OCI-LY7 (cell line): ENCODE data around the gene AMBP. TPM values are rescaled to one million over a fixed set of nuclear protein-coding genes. Genes with fewer than 3 reads are reported as not detected.

Experiments
- BruUV-seq: library from RNA; stranded (reverse); fragments of 400-500 nt; replicated peaks from 2 replicates; lab custom pipeline; 2021; lab: Mats Ljungman, UMichigan
- CTCF ChIA-PET: fragments of 300-600 bp; sonication (Branson Sonifier 250); formaldehyde crosslinking; loops from one replicate; lab custom pipeline; 2022; ENCODE audit warnings: antibody characterized with exemption; ENCODE audit not compliant: unreplicated experiment; lab: Charles Lee
- POLR2A ChIA-PET: fragments of 300-600 bp; sonication (Branson Sonifier 250); formaldehyde crosslinking; loops from one replicate; lab custom pipeline; 2022; ENCODE audit warnings: antibody characterized with exemption; lab: Charles Lee
- DNase-seq: peaks from one replicate; pipeline ENCODE4 v3.0.0-alpha.2; 2015; ENCODE audit warnings: low spot score
- H2AFZ ChIP-seq: fragments of 200-600 bp; sonication (generic), shearing (Covaris generic); 2 replicates; pipeline ENCODE4 v1.6.1; 2014; ENCODE audit warnings: mild to moderate bottlenecking, antibody characterized with exemption, low read length, moderate library complexity
- H3K27ac ChIP-seq: fragments of 200-600 bp; sonication (generic); 2 replicates; pipeline ENCODE4 v1.5.1; 2014; ENCODE audit warnings: mixed run types, low read depth, mild to moderate bottlenecking, moderate library complexity, low read length, inconsistent platforms; ENCODE audit not compliant: poor library complexity, severe bottlenecking
- H3K36me3 ChIP-seq: fragments of 200-600 bp; sonication (generic); 2 replicates; pipeline ENCODE4 v1.6.1; 2014; ENCODE audit warnings: mild to moderate bottlenecking, antibody characterized with exemption, low read length, moderate library complexity, mixed read lengths; ENCODE audit not compliant: insufficient read depth
- H3K4me1 ChIP-seq: fragments of 200-600 bp; sonication (generic); 2 replicates; pipeline ENCODE4 v1.5.1; 2014; ENCODE audit warnings: mild to moderate bottlenecking, low read length; ENCODE audit not compliant: insufficient read depth, poor library complexity, severe bottlenecking
- H3K4me2 ChIP-seq: fragments of 200-600 bp; sonication (generic); 2 replicates; pipeline ENCODE4 v1.6.1; 2014; ENCODE audit warnings: mild to moderate bottlenecking, low read length
- H3K4me3 ChIP-seq: fragments of 200-600 bp; sonication (generic); 2 replicates; pipeline ENCODE4 v1.5.1; 2014; ENCODE audit warnings: mild to moderate bottlenecking, low read depth, low read length; ENCODE audit not compliant: poor library complexity, severe bottlenecking
- H3K79me2 ChIP-seq: fragments of 200-600 bp; sonication (generic); 2 replicates; pipeline ENCODE4 v1.6.1; 2016; ENCODE audit warnings: low read depth, mild to moderate bottlenecking, low read length, moderate library complexity, mixed read lengths; ENCODE audit not compliant: insufficient read depth
- H3K9me2 ChIP-seq: fragments of 200-600 bp; sonication (generic); 2 replicates; pipeline ENCODE4 v1.6.1; 2016; ENCODE audit warnings: mild to moderate bottlenecking, low read length, mixed read lengths; ENCODE audit not compliant: insufficient read depth
- H3K9me3 ChIP-seq: fragments of 200-600 bp; sonication (generic); 2 replicates; pipeline ENCODE4 v1.6.1; 2014; ENCODE audit warnings: mild to moderate bottlenecking, mixed run types, low read length, mixed read lengths
- H4K20me1 ChIP-seq: fragments of 200-600 bp; sonication (generic); 2 replicates; pipeline ENCODE4 v1.6.1; 2014; ENCODE audit warnings: mild to moderate bottlenecking, antibody characterized with exemption, low read length, moderate library complexity, mixed read lengths; ENCODE audit not compliant: insufficient read depth
- EZH2phosphoT487 ChIP-seq: fragments of 200-600 bp; sonication (generic); IDR thresholded peaks from 2 replicates; pipeline ENCODE4 v1.6.1; 2018; ENCODE audit warnings: low read depth, borderline replicate concordance, mild to moderate bottlenecking, mixed run types, antibody characterized with exemption, low read length, moderate library complexity, mixed read lengths
- intact Hi-C: fragments of 100-400 bp; cut with micrococcal nuclease; formaldehyde crosslinking; loops from one replicate; pipeline ENCODE4 v1.10.0; 2022; ENCODE audit not compliant: unreplicated experiment
- total RNA-seq, 2 experiments: library from RNA; depleted of rRNA in 1 of 2; stranded (reverse); fragments of >200 nt in 1 of 2; shearing (Covaris generic) in 1 of 2; gene quantifications; 2 replicates each; pipeline ENCODE4 v1.2.3, GENCODE V29; 2014 to 2022
- TF ChIP-seq, protein P1 (sequence below): fragments of 200-600 bp; sonication (generic); conservative IDR thresholded peaks from 2 replicates; pipeline ENCODE4 v1.5.1; 2014; ENCODE audit warnings: mild to moderate bottlenecking, antibody characterized with exemption, low read length, moderate library complexity, mixed read lengths

Gene AMBP
- total RNA-seq, 2 experiments from 2014 or later = not detected

DNA sequence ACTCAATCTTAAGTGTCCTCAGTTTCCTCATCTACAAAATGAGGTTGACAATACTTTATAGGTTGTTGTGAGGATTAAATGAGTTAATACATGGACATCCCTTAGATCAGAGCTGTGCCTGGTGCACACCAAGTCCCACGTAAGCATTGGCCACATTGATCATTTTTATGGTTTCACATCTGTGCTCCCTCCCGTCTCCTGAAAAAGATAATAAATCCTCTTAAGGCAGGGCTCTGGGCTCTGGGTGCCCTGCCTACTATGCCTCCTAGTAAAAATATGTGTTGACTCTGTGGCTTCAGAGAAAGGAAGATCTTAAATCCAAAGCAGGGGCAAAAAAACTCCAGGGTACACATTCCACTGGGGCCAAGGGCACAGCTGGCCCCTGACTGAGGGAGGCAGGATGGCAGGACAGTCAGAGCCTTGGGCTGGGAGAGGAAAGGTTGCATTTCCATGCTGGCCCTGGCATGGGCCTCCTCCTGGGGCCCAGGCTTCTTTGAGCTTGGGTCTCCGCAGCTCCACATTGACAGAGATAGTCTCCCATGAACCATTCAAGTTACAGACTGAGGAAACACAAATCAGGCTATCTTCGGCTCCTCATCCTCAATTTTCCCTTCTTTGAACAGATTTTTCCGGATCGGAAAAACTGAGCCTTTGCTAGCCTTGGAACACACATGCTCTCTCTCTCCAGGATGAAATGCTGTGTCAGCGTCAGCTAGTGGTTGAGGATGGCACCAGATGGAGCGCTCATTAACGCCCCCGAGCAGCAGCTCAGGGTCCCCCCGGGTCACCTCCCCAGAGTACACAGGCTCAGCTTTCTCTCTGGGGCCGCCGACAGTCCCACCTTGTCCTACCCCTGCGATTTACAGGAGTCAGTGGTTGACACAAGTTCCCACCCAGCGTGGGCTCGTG is 43.4 kb upstream of the AMBP start:
- TF ChIP-seq, protein P1, sequence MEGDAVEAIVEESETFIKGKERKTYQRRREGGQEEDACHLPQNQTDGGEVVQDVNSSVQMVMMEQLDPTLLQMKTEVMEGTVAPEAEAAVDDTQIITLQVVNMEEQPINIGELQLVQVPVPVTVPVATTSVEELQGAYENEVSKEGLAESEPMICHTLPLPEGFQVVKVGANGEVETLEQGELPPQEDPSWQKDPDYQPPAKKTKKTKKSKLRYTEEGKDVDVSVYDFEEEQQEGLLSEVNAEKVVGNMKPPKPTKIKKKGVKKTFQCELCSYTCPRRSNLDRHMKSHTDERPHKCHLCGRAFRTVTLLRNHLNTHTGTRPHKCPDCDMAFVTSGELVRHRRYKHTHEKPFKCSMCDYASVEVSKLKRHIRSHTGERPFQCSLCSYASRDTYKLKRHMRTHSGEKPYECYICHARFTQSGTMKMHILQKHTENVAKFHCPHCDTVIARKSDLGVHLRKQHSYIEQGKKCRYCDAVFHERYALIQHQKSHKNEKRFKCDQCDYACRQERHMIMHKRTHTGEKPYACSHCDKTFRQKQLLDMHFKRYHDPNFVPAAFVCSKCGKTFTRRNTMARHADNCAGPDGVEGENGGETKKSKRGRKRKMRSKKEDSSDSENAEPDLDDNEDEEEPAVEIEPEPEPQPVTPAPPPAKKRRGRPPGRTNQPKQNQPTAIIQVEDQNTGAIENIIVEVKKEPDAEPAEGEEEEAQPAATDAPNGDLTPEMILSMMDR = no peak
- no peak for TF ChIP-seq EZH2phosphoT487
- ChIA-PET CTCF (interaction anchor here (0.5 kb wide), 1 partner anchor 634 kb away, joined by 3 read pairs; no protein-coding TSS in a partner anchor), POLR2A (no interaction called here)
- Histone ChIP-seq H3K4me1 (no peaks in the 10 kb centered on the region), H3K36me3 (no peaks in the 10 kb centered on the region), H3K4me3 (no peak overlapping the region), H3K9me3 (no peaks in the 10 kb centered on the region), H3K4me2 (no peak overlapping the region), H3K79me2 (no peaks in the 10 kb centered on the region), H4K20me1 (no peaks in the 10 kb centered on the region), H3K9me2 (no peaks in the 10 kb centered on the region), H2AFZ (no peak overlapping the region), H3K27ac (no peak overlapping the region)
- intact Hi-C loops = no loop called here
- BruUV-seq = no TSS peak
- no peak for DNase-seq

DNA sequence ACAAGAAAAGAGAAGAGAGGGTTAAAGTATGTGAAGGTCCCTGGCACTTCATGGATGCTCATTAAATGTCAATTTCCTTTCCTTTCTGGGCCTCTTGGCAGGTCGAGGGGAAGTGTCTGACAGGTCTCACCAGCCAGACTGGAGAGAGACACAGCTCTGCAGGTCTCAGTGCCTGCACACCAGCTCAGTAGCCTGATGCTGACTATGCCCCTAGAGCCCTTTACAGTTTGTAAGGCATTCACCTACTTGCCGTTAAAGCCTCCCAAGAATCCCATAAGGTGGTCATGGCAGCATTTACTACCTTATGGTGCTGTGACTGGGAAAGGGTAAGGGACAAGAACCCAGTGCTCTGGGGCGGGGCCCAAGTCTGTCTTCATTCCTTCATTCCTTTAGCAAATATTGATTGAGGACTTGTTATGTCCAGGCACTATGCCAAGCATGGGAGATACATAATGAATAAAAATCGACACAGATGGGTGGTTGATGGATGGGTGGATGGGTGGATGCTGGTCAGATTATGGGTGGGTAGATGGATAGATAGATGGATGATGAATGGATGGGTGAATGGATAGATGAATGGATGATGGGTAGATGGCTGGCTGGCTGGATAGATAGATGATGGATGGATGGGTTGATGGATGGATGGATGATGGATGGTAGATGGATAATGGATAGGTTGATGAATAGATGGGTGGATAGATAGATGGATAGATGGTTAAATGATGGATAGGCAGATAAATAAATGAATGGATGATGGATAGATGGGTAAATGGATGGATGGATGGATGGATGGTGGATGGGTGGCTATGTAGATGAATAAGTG is 42.3 kb upstream of the AMBP start:
- Histone ChIP-seq H3K36me3 (no peaks in the 10 kb centered on the region), H3K9me3 (no peaks in the 10 kb centered on the region), H3K4me1 (no peaks in the 10 kb centered on the region), H3K9me2 (no peaks in the 10 kb centered on the region), H4K20me1 (no peaks in the 10 kb centered on the region), H3K4me3 (no peak overlapping the region), H3K27ac (no peak overlapping the region), H2AFZ (no peak overlapping the region), H3K79me2 (no peaks in the 10 kb centered on the region), H3K4me2 (no peak overlapping the region)
- ChIA-PET CTCF (no interaction called here), POLR2A (no interaction called here)
- no peak for DNase-seq
- TF ChIP-seq, protein P1 = no peak
- no peak for TF ChIP-seq EZH2phosphoT487
- no TSS peak for BruUV-seq
- intact Hi-C loops = no loop called here
